ENCODE results near the gene NUBP2.

The NUBP2 gene

DNA sequence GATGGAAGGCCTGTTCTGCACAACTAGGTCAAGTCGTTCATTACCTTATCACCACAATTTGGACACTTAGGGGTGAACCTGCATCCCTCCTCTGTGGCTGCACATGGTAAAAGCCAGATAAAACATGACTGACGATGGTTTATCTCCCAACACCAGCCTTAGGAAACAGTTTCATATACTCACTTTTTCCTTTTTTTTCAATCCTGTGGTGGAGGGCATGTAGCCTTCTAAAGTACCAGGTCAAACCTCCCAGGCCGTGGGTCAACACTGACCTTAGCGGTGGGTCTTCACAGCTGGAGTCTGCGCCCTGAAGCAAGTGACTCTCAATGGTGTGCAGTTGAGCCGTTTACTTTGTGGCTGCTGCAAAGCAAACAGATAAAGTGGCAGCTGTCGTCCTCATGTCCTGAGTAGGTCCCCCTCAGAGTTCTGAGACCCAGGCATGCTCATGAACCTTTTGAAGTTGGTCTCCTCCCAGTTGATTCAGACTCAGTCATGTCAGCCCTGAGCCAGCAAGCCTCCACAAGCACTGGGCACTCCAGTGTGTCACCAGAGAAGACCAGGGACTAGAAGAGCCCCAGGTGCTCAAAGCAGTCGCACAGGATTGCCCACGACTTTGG is 50.2 kb downstream of the NUBP2 start:
- DNase-seq: no peak

DNA sequence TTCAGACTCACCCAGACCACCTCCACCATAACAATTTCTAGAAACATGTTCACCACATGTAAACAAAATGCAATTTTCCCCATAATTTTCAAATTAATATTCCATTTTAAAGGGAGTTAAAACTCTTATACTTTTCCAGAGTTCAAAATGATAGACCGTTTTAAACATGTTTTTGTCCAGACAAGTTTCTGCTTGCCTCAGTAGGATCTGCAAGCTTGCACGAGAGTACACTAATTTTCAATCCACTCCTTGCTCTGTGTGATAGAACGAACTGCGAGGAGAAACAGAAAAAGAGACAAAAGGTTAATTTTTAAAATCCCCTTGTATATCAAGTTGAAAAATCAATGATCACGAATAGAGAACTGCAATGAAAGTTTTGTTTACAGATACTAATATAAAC is 51.3 kb downstream of the NUBP2 start:
- no peak for DNase-seq
